Activated CD4-positive, alpha-beta T cell treated with anti-CD3 and anti-CD28 coated beads, Interleukin-2, Interleukin-4, amounts not matched to agents 100 ng/mL and 50 ng/mL, durations not matched to agents 16 hours and 8 hours (primary cell): ENCODE measurements around the gene YTHDF1.

Source experiments
- DNase-seq: peaks from one replicate; pipeline ENCODE4 v3.0.0-alpha.2; 2020; ENCODE audit warnings: low spot score

Gene YTHDF1

DNA sequence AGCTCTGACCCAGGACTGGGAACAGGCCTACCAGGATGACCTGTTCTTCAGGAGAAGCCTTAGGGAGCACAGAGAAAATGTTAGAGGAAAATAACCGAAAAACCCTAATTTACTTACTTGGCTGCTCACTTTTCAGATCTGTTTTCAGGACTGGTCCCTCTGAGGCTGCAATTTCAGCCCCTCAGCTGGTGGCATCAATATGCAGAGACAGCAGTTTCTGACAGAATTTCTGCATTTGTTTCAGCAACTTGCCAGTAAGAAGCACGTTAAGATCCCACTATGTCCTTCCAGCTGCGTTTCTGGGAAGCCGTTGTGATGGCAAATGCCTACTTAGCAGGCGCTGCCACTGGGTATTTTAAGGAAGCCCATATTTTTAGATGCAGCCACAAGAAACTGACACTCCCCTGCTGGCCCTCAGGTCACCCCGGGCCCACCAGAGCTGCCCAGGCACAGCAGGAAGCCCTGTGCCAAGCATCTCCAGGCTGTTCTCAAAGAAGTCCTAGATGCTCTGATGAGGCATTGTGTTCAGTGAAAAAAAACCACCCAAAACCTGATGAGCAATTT, 7.5 kb downstream of the YTHDF1 start:
- DNase-seq, result no peak

DNA sequence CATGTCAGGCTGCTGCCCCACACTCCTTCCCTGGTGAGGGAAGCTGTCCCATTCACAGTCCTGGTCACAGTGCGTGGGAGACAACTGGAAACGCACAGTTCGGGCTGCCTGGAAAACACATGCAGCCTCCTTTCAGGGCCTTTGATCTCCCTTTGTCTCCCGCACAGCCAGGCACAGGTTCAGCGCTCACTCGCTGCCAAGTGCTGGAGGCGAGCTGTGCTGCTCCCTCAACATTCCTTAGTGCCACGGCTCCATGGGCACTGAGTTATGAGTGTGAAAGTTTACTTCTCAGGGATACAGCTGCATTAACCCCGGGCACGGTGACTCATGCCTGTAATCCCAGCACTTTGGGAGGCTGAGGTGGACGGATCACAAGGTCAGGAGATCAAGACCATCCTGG, 9.1 kb downstream of the YTHDF1 start:
- no peak for DNase-seq

DNA sequence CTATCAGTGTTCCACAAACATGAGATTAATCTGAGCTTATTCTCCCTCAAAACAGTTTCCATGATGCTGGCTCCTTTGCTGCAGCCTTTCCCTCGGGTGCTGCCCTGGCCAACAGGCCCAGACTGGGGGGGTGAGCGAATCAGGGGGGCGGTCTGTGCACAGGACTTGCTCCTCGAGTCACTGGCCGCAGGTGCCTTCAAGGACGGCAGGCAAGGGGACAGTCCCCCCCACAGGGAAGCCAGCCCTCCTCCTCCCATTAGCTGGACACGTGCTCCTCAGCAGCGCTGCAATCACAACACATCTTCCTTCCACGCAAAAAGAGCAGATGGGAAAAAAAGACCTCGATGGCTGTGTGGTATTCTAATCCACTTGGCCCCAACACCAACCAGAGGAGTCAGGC, 10.0 kb downstream of the YTHDF1 start:
- DNase-seq, result no peak

DNA sequence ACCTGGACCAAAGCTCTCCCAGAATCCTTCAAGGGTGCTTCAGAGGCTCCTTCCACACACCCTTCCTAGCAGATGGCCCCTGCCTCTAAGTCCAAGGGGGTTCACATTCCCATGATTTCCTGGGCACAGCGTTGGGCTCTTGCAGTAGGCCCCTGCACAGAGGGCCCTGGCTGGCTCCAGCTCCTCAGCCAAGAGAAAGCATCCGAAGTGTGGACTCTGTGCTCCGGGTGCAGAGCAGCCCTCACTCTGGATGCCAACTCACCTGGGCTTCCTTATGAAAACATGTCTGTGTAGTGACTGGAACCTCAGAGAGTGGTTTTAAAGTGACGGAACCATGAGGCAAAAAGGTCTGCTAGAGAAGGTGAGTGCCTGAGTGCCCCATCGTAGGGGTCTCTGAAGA, 11.6 kb downstream of the YTHDF1 start:
- no peak for DNase-seq

DNA sequence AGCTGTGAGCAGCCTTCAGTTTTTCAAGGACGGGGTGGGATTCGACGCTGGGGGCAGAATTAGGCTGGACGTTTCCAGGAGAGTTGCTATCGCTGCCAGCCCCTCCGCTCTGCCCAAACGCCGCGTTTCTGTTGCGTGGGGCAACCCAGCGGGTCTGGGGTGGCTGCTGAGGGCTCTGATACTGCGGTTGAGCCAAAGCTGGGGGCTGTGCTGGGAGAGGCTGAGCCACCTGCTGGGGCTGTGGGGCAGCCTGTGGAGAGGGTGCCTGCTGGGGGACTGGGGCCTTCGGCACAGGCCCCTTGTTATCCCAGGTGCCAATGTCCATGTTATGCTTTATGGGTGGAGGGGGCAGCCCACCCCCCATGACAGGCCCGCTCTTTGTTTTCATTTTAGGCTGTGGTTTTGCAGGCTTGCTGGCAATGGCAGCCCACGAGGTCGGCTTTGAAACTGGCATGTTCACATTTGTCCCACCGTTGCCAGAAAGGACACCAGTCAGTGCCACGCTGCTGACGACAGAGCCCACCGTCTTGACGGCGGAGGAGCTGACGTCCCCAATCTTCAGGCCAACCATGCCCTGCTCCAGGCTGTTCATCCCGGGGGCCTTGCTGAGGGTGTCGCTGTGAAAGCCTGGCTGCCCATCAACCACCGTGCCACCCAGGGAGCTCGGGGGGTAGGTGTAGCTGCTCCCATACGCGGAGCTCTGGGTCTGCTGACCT, 13.0 kb downstream of the YTHDF1 start:
- DNase-seq, result no peak

DNA sequence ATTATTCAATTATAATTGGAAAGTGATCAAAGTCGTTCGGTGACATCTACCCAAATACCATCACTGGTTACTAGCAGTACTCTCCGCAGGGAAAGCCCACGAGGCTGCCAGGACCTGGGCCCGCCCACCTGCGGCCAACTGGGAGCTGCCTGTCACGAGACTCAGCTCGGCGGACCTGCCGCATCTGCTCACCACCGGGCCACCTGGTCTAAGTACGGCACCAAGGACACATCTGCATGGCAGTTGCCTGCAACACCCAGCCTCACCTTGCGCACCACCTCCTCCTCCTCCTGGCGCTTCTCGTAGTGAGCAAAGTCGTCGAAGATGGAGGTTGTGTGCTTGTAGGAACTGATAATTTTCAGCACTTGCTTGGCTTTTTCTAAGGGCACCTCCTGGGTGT, 13.9 kb downstream of the YTHDF1 start:
- DNase-seq, result no peak

DNA sequence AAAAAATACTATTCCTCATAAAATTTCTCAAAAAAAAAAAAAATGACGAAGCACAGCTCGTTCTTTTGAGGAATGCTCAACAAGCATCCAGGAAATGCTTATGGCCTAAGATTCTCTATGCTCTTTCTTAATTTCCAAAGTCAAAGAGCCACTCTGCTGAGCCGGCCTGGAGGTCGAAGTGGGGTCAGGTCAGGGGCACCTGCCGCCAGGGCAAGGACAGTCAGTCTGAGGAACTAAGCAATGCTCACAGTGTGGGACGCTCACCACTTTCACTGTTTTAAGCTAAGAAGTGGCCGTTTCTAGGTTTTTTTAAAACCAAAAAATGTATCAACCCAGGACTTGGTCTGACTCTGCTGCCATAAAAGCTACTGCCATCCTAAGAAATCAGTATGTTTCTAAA, 17.3 kb downstream of the YTHDF1 start:
- DNase-seq, result no peak

DNA sequence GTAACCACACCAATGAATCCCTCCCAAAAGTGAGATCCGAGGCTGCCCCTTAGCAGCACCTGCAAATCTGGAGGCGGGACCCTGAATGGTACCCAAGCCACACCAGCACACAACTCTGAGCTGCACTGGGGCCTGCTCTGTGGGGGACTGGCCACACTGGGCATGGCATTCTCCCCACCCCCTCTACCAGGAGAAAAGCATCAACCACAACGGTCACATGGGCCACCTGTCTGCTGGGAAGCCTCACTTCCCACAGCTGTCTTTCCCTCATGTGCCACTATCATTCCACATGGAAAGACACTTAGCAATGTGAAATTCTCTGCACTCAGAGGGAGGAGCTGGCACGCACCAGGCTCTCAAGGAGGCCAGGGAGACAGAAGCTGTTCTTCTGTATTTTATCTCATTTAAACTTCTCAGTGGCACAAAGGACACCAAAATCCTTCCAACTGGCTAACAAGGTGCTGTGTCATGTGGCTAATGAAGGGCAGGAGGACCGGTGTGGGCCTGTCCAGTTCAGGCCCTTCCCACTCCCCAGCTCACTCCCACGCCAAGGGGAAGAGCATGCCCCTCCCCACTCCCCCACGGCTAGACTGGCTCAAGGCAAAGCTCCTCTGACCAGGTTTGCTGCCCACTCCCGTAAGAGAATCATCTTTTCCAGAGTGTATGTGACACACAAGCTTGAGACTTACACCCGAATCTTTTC, 19.0 kb downstream of the YTHDF1 start:
- no peak for DNase-seq

DNA sequence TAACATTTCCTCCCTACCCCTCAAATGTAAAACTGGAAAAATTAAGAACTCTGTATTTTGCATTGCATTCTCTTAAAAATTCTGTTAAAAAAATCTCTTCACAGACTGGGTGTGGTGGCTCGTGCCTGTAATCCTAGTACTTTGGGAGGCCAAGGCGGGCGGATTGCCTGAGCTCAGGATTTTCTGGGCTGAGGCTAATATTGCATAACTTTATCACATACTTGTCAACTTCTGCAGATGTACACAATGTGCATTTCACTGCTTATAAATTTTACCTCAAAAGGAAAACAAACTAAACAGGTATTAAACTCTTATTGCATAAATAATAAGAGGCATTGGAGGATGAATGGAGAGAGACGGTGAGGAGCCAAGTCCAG, 21.1 kb downstream of the YTHDF1 start:
- DNase-seq, result no peak

DNA sequence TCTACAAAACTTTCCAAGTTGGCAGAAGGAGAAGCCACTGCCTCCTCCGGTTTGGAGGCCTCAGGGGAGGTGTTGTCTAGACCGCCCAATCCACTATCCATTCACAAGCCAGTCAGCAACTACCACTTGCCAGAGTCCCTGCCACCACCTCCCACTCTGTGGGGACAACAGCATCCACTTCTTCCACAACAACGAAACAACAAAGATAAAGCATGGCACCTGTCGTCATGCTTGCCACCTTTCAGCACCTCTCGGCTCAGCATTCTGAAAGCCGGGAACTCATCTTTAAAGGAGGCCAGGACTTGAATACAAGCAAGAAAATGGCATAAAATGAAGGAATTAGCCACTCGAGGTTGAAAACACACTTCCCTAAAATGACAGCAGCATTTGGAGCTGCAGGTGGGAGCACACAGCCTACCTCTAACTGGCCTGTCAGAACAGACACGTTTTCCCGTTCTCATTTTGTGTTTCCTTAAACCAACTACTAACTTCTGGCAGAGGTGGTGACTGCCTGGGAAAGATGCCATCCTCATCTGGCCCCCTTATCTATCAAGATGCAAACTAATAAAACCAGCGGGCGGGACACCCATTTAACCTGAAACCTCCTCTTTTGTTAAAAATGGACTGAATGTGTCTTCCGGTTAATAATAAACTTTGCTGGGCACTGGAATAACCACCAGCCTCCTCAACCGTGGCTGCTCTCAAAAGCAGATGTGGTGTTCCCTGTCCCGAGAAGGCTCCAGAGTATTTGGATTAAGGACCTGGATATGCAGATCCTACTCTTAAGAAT, 21.7 kb downstream of the YTHDF1 start:
- no peak for DNase-seq

DNA sequence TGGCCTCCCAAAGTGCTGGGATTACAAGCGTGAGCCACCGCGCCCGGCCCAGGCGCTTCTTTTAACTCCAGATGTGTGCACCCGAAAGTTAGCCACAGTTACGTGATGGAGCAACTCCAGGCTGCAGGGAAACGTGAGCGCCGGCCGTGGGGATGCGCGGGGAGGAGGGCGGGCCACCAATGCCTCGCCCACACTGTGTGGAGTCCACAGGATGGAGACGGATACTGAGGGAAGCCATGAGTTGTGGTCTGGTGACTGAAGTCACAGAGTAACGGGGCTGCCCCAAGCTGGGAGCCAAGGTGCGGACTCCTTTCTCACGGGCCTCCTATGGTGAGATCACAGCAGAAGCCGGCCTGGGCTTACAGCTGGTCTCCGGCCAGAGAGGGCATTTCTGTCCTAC, 23.2 kb downstream of the YTHDF1 start:
- DNase-seq, result no peak

DNA sequence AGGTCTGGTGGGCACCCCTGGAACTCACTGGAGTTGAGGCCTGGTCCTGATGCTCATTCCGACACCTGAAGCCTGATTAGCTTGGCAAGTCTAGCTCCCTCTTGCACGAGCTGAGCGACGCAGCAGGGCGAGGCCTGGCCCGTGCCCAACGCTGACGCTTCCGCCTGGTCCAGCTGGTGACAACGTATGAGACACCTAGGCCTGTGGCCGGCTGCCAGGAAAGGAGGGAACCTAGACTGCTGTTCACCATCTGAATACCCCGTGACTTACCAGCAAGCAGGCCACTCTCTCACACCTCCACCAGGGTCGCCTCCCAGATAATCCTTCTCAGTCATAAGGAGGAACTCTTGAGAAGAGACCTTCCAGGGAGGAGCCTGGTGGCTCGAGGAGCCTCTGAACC, 24.5 kb downstream of the YTHDF1 start:
- DNase-seq, result no peak

DNA sequence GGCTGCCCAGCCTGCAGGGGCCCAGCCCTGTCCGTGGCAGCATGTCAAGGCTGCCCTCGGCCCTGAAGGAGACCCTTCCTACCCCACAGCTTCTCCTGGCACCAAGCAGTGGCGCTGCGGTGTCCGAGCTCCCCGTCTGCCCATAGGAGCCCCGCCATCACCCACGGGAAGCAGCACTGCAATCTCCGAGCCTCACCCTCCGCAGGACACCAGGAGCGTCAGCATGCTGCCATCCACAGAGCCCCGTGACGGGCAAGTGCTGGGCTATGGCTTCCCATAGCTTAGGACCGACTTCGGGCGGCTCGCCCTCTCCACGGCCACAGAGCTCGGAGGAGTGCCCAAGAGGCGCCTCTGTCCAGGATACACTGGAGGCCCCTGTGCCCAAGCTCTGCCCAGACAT, 25.1 kb downstream of the YTHDF1 start:
- DNase-seq, result no peak

DNA sequence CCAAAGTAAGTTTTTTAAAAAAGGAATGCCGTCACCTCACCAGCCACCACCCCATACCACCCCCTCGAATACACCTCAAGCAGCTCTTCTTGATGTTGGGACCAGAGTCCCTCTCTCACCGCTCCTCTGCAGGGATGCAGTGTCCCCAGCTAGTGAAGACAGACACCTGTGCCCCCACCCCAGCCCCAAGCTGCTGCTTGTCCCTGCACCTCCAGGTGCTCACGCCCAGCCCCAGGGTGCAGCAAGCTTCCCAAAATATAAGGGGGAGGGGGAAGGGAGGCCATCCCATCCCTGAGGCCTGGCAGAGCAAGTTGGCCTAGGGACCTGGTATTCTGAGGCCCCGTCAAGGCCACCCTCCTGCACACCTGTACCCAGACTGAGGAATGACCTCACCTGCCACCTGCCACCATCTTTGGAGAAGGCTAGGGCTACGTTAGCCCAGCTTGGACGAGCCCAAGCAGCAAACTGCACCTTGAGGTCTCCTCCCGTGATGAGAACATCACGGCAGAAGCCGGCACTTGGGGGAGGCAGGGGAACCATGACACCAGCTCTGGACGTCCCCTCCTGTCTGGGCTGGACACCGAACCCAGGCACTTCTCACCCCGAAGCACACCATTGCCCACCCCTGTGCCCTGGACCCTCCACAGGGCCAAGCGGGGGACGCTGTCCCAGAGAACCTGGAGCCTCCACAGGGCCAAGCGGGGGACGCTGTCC, 25.9 kb downstream of the YTHDF1 start:
- no peak for DNase-seq

DNA sequence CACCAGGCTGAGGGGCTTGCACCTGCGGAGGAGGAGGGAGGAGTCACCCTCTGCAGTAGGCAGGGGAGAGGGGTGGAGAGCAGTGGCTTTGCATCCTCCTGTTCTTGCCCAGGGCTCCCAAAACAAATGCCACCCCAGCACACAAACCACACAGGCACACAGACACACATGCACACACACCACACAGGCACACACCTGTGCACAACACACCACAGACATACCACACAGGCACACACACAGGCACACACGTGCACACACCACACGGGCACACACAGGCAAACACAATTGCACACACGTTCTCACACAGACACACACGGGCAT, 26.6 kb downstream of the YTHDF1 start:
- DNase-seq, result no peak

DNA sequence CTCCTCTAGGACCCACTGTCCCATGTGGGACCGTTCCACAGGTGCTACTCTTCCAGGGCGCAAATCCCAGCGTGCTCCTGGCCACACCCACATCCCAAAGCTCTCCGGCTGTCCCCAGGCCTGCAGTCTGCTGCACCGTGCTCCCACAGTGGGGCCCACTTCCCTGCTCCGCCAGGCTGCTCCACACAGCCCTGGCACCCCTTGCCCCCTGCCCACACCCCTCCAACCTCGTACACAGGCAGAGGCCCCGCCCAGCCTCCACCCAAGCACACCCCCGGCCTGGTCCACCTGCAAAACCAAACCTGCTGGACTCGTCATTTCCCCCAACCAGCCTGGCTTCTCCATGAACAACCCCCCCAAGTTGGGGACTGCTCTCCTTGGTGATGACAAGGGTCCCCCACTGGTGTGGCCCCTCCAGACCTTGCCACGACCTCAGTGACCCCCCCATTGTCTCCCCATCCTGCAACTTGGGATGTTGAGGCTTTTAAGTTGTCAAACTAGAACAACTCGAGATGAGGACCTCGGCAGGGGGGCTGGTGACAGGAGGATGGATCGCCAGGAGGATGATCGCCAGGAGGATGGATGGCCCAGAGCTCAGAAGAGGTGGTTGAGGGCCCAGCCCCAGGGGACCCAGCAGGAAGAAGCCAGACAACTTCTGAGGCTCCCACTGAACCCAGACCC, 27.1 kb downstream of the YTHDF1 start:
- no peak for DNase-seq

DNA sequence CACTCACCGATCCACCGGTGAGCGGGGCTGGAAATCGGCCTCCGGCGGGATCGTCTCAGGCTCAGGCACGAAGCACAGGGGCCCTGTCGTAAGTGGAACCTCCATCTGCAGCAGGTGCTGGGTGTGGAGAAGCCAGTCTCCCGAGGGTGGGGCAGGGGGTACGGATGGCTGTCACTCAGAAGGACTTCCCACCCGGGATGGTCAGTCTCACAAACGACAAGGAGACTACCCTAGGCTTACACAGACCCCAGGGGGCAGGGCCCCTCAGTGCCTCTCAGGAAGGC, 27.8 kb downstream of the YTHDF1 start:
- DNase-seq, result no peak

DNA sequence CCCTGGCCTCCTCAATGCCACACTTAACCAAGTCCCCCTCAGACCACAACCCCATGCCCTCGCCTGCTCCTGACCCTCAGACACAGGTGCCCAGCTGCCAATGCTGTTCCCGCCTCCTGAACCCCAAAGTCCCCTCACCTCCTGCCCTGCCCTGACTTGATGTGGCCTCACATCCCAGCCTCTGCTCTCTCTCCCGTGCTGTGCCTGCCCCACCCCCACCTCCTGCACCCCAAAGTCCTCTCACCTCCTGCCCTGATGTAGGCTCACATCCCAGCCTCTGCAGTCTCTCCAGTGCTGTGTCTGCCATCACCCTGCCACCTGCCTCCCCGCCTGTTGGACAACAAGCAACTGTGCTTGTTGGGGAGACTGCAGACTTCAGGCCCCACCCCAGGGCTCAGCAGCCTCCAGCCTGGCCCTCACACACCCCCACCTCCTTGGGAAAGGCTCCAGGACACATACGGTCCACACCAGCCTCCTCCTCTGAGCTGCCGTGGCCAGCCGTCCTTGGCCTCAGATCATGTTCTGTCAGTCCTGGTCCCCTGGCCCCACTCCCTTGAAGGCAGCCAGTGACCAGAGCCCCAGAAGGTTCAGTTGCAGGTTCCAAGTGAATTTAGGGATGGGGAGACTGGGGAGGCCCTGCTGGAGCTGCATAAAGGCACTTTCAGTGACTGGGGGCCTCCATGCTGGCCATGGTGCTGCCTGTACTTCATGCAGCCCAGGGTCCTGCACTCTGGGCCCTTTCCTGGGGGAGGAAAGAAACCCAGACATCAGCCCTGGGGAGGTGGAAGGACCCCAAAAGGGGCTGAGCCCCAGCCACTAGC, 28.4 kb downstream of the YTHDF1 start:
- DNase-seq, result no peak

DNA sequence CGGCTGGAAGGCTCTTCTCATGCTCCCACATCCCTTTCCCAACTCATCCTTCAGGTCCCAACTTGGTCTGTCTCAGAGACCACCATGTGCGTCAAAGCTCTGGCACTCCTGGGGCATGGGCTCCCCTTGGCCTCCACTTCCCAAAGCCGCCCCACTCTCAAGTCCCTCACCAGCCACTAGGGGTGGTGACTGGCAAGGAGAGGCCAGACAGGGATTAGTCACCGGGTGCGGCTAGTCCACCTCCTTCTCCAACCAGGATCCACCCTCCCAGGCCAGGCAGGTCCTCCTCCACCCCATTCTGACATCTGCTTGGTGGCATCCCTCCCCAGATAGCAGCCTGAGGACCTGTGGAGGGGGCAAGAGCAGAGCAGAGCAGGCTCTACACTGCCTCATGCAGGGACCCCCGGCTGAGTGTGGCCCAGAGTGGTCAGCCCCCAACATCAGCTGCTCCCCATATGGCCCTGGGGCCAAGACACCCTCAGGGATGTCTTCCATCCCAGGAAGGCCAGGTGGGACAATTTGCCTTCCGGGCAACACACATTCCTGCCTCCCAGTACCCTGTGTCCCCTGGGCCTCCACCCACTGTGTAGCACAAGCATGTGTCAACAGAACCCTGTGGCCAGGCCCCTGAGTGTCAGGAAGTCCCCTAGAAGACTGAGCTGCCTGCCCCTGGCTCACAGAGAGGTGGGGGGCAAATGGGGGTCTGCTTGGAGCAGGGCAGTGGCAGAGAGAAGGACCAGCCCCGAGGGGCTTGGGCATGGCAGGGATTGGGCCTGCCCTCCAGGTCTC, 29.2 kb downstream of the YTHDF1 start:
- no peak for DNase-seq

DNA sequence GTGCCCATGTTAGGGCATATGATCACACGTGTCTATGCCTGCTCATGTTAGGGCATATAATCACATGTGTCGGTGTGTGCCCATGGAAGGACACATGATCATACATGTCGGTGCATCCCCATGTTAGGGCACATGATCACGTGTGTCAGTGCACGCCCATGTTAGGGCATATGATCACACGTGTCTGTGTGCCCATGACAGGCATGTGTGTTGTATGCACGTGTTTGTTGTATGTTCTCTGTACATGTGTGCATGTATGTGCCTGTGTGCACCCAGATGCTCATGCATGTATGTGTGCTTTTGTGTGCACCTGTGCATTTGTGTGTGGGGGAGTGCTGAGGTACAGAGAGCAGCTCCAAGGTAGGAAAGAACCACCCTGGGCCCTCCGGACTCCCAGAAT, 29.8 kb downstream of the YTHDF1 start:
- DNase-seq, result no peak
